ENCODE data around the gene IGSF9. TPM values are rescaled to one million over a fixed set of nuclear protein-coding genes. Genes with fewer than 3 reads are reported as not detected.

IGSF9 gene
- total and polyA plus RNA-seq, 2 experiments from 2014 or later, result 10.3 to 27.6 TPM

DNA sequence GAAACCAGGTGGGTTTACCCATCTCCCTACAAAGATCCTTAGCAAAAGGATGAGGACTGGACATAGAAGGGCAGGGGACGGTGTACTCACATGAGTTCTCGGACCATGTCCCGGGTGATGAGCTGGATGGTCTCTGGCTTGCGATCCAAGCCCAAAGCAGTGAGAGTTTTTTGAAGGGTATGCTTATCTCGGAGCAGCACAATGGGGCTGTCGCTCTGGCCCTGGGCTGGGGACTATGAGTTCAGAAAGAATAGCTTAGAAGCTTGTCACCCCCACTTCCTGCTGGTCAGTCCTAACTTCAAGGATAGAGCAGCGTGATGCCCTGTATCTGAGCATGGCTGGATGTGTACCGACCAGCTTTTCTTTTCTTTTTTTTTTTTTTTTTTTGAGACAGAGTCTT lies 55.0 kb downstream of the IGSF9 start (continued):
- TF ChIP-seq, protein P1, sequence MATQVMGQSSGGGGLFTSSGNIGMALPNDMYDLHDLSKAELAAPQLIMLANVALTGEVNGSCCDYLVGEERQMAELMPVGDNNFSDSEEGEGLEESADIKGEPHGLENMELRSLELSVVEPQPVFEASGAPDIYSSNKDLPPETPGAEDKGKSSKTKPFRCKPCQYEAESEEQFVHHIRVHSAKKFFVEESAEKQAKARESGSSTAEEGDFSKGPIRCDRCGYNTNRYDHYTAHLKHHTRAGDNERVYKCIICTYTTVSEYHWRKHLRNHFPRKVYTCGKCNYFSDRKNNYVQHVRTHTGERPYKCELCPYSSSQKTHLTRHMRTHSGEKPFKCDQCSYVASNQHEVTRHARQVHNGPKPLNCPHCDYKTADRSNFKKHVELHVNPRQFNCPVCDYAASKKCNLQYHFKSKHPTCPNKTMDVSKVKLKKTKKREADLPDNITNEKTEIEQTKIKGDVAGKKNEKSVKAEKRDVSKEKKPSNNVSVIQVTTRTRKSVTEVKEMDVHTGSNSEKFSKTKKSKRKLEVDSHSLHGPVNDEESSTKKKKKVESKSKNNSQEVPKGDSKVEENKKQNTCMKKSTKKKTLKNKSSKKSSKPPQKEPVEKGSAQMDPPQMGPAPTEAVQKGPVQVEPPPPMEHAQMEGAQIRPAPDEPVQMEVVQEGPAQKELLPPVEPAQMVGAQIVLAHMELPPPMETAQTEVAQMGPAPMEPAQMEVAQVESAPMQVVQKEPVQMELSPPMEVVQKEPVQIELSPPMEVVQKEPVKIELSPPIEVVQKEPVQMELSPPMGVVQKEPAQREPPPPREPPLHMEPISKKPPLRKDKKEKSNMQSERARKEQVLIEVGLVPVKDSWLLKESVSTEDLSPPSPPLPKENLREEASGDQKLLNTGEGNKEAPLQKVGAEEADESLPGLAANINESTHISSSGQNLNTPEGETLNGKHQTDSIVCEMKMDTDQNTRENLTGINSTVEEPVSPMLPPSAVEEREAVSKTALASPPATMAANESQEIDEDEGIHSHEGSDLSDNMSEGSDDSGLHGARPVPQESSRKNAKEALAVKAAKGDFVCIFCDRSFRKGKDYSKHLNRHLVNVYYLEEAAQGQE (IDR thresholded peaks at IDR 0.05; ENCODE audit: unreplicated experiment), result no peak
- TF ChIP-seq ZNF331 (CRISPR knock-in tag; IDR thresholded peaks at IDR 0.05; ENCODE audit: low read depth), result no peak
- TF ChIP-seq, protein P2, sequence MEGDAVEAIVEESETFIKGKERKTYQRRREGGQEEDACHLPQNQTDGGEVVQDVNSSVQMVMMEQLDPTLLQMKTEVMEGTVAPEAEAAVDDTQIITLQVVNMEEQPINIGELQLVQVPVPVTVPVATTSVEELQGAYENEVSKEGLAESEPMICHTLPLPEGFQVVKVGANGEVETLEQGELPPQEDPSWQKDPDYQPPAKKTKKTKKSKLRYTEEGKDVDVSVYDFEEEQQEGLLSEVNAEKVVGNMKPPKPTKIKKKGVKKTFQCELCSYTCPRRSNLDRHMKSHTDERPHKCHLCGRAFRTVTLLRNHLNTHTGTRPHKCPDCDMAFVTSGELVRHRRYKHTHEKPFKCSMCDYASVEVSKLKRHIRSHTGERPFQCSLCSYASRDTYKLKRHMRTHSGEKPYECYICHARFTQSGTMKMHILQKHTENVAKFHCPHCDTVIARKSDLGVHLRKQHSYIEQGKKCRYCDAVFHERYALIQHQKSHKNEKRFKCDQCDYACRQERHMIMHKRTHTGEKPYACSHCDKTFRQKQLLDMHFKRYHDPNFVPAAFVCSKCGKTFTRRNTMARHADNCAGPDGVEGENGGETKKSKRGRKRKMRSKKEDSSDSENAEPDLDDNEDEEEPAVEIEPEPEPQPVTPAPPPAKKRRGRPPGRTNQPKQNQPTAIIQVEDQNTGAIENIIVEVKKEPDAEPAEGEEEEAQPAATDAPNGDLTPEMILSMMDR (conservative IDR thresholded peaks at IDR 0.05; ENCODE audit: low read depth in 2 of 2), result no peak

DNA sequence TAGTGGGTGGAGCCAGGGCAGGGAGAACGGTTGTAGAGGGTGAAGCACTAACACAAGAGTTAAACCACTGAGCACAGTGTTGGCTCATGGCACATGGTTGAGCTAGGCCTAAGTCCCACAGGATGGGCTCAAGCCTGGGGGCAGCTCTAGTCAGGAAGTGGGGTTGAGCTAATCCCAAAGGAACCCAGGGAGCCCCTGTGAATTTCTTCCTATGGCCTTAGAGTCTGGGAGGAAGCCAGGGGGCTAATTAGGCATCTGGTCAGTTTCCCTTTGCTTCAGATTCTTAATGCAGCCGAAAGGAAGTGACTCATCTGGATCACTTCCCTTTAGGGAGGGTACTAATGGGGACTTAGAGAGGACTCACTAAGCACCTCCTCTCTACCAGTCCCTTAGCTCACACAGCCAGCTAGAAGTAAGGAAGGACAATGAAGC lies 55.6 kb downstream of the IGSF9 start:
- no peaks in the 10 kb centered on the region for H3K4me1 ChIP-seq (ENCODE audit: insufficient read depth)
- ATAC-seq, result no peak
- H3K27ac ChIP-seq (ENCODE audit: low read depth), result no peak overlapping the region
- TF ChIP-seq JUNB (IDR thresholded peaks at IDR 0.05; ENCODE audit: unreplicated experiment), result no peak
- TF ChIP-seq ZNF331 (CRISPR knock-in tag; IDR thresholded peaks at IDR 0.05; ENCODE audit: low read depth), result no peak
- no peak for TF ChIP-seq STAT1 (IDR thresholded peaks at IDR 0.05; ENCODE audit: unreplicated experiment)
- no peak for TF ChIP-seq NANOG (IDR thresholded peaks at IDR 0.05; ENCODE audit: borderline replicate concordance)
- TF ChIP-seq, protein P1 (IDR thresholded peaks at IDR 0.05; ENCODE audit: unreplicated experiment), result no peak
- TF ChIP-seq ZNF114 (CRISPR knock-in tag; IDR thresholded peaks at IDR 0.05), result no peak
- TF ChIP-seq POLR2AphosphoS5 (IDR thresholded peaks at IDR 0.05; ENCODE audit: low read depth), result no peak
- no peaks in the 10 kb centered on the region for H3F3A ChIP-seq (replicated peaks; ENCODE audit: low read depth)
- H3K9me3 Mint-ChIP-seq, result no peaks in the 10 kb centered on the region; the same call in 2 of the 3 replicates
- H3K36me3 Mint-ChIP-seq (ENCODE audit: low read depth), result no peaks in the 10 kb centered on the region
- H4K20me1 ChIP-seq (replicated peaks; ENCODE audit: insufficient read depth), result no peaks in the 10 kb centered on the region
- no peak overlapping the region for H3K4me3 Mint-ChIP-seq
- H3K27me3 Mint-ChIP-seq (ENCODE audit: insufficient read depth, low read depth, poor library complexity), result peaks cover 2% of the 10 kb centered on the region
- no peaks in the 10 kb centered on the region; the same call in 1 of the 2 replicates for H3K36me3 ChIP-seq (ENCODE audit: insufficient read depth)
- H3K4me3 ChIP-seq, result no peak overlapping the region
- H3K27ac Mint-ChIP-seq, result no peak overlapping the region
- no peak overlapping the region for H3K4me2 ChIP-seq
- no peaks in the 10 kb centered on the region for H3K79me2 ChIP-seq (replicated peaks; ENCODE audit: insufficient read depth)
- peaks cover 9% of the 10 kb centered on the region for H3K4me1 Mint-ChIP-seq
- no peaks in the 10 kb centered on the region for H3K9me2 ChIP-seq (ENCODE audit: insufficient read depth)
- no peaks in the 10 kb centered on the region for H3K27me3 ChIP-seq (ENCODE audit: insufficient read depth)
- no peak for DNase-seq (ENCODE audit: low spot score)
- H2AFZ ChIP-seq, result peak overlapping the region; percentile 80; the same call in 1 of the 2 replicates
